Endothelial cell of umbilical vein (primary cell): ENCODE measurements around the gene BATF. TPM values are rescaled to one million over a fixed set of nuclear protein-coding genes. Genes with fewer than 3 reads are reported as not detected.

ENCODE experiments used
- BruUV-seq: library from RNA; stranded (reverse); fragments of 400-500 nt; replicated peaks from 2 replicates; lab custom pipeline; 2021; lab: Mats Ljungman, UMichigan
- CTCF ChIA-PET: fragments of 300-600, 350-600 bp; sonication (Branson Sonifier 250); formaldehyde crosslinking; loops from one replicate; lab custom pipeline; 2021; ENCODE audit warnings: antibody characterized with exemption, inconsistent platforms; lab: Charles Lee
- POLR2A ChIA-PET: fragments of 300-600, 350-600 bp; sonication (Branson Sonifier 250); formaldehyde crosslinking; loops from one replicate; lab custom pipeline; 2021; ENCODE audit warnings: antibody characterized with exemption, inconsistent platforms; lab: Charles Lee
- DNase-seq: peaks from one replicate; pipeline ENCODE4 v3.0.0-alpha.2; 2011; ENCODE audit warnings: low read depth, low spot score
- FAIRE-seq: peaks from 2 replicates; lab custom pipeline; 2011; peaks lifted over from hg19 to GRCh38; lab: Jason Lieb, UNC
- H2AFZ ChIP-seq: 2 replicates; pipeline ENCODE4 v1.6.0; 2012; ENCODE audit warnings: low read depth, low read length, control low read depth, inconsistent platforms
- H3K27ac ChIP-seq: 2 replicates; pipeline ENCODE4 v1.5.1; 2011; ENCODE audit warnings: low read depth, mild to moderate bottlenecking, control low read depth, low read length, moderate library complexity; ENCODE audit not compliant: insufficient read depth
- H3K27me3 ChIP-seq, 2 experiments: 2 replicates each; pipeline versions ENCODE4 v1.6.0 to v1.6.1; 2011; ENCODE audit warnings: low read length in 2 of 2, mixed read lengths in 1 of 2; ENCODE audit not compliant: control insufficient read depth in 2 of 2, insufficient read depth in 2 of 2
- H3K36me3 ChIP-seq, 2 experiments: 2 replicates in 1 of 2; 3 replicates in 1 of 2; pipeline ENCODE4 v1.5.1; 2011; ENCODE audit warnings: low read length in 2 of 2, mild to moderate bottlenecking in 1 of 2, moderate library complexity in 1 of 2; ENCODE audit not compliant: control insufficient read depth in 2 of 2, insufficient read depth in 2 of 2; ENCODE audit errors: extremely low read depth in 1 of 2
- H3K4me1 ChIP-seq: 3 replicates; pipeline ENCODE4 v1.5.1; 2011; ENCODE audit warnings: mild to moderate bottlenecking, low read length; ENCODE audit not compliant: control insufficient read depth, insufficient read depth; ENCODE audit errors: extremely low read depth
- H3K4me2 ChIP-seq: 2 replicates; pipeline ENCODE4 v1.6.1; 2011; ENCODE audit warnings: low read length, control low read depth, mixed read lengths; ENCODE audit not compliant: insufficient read depth
- H3K4me3 ChIP-seq, 3 experiments: fragments of 200-600 bp in 1 of 3; sonication (generic), shearing (Covaris generic) in 1 of 3; replicated peaks in 1 of 3; 2 replicates each; pipeline ENCODE4 v1.5.1; 2011 to 2016; ENCODE audit warnings: control low read depth in 3 of 3, low read length in 3 of 3, mild to moderate bottlenecking in 2 of 3, inconsistent platforms in 1 of 3, low read depth in 1 of 3, moderate library complexity in 1 of 3; ENCODE audit not compliant: insufficient read depth in 1 of 3
- H3K79me2 ChIP-seq: 2 replicates; pipeline ENCODE4 v1.6.0; 2012; ENCODE audit warnings: low read length, inconsistent platforms; ENCODE audit not compliant: control insufficient read depth, insufficient read depth
- H3K9ac ChIP-seq: replicated peaks from 2 replicates; pipeline ENCODE3; 2011; ENCODE audit warnings: low read length, control low read depth; ENCODE audit not compliant: insufficient read depth; ENCODE audit errors: extremely low read depth
- H3K9me1 ChIP-seq: replicated peaks from 3 replicates; pipeline ENCODE4 v1.6.0; 2011; ENCODE audit warnings: mild to moderate bottlenecking, low read length; ENCODE audit not compliant: control insufficient read depth, insufficient read depth; ENCODE audit errors: extremely low read depth
- H3K9me3 ChIP-seq: replicated peaks from 2 replicates; pipeline ENCODE4 v1.5.1; 2012; ENCODE audit warnings: low read length, inconsistent platforms; ENCODE audit not compliant: control insufficient read depth, insufficient read depth
- H4K20me1 ChIP-seq: replicated peaks from 2 replicates; pipeline ENCODE3; 2011; ENCODE audit warnings: mild to moderate bottlenecking, low read length; ENCODE audit not compliant: control insufficient read depth, insufficient read depth; ENCODE audit errors: extremely low read depth
- CTCF ChIP-seq, 2 donors: IDR thresholded peaks; 1 replicate in 1 of 2; 2 replicates in 1 of 2; pipeline ENCODE4 v1.5.1; 2011; ENCODE audit warnings: low read length in 2 of 2, mild to moderate bottlenecking in 2 of 2, moderate library complexity in 2 of 2, control low read depth in 1 of 2, inconsistent platforms in 1 of 2, low read depth in 1 of 2; ENCODE audit not compliant: insufficient read depth in 1 of 2; ENCODE audit errors: extremely low read depth in 1 of 2
- EZH2 ChIP-seq: IDR thresholded peaks from 2 replicates; pipeline ENCODE4 v1.6.1; 2012; ENCODE audit warnings: borderline replicate concordance, low read depth, mild to moderate bottlenecking, moderate library complexity, low read length, inconsistent platforms; ENCODE audit not compliant: severe bottlenecking
- FOS ChIP-seq: IDR thresholded peaks from 2 replicates; pipeline ENCODE4 v1.6.1; 2011; ENCODE audit warnings: mild to moderate bottlenecking, low read length, moderate library complexity, borderline replicate concordance; ENCODE audit not compliant: insufficient read depth
- GATA2 ChIP-seq: IDR thresholded peaks from 2 replicates; pipeline ENCODE4 v1.7.0; 2011; ENCODE audit warnings: low read depth, mild to moderate bottlenecking, moderate library complexity, mixed read lengths, low read length; ENCODE audit not compliant: insufficient read length, insufficient read depth
- JUN ChIP-seq: IDR thresholded peaks from 2 replicates; pipeline ENCODE4 v1.6.1; 2011; ENCODE audit warnings: borderline replicate concordance, low read depth; ENCODE audit not compliant: insufficient read length, insufficient read depth
- MAX ChIP-seq: IDR thresholded peaks from 2 replicates; pipeline ENCODE4 v1.6.1; 2011; ENCODE audit not compliant: insufficient read depth, insufficient read length
- MYC ChIP-seq: IDR thresholded peaks from one replicate; pipeline ENCODE4 v1.6.1; 2011; ENCODE audit warnings: mild to moderate bottlenecking, low read depth, low read length
- POLR2A ChIP-seq: IDR thresholded peaks from 2 replicates; pipeline ENCODE4 v1.6.1; 2012; ENCODE audit warnings: low read depth, mild to moderate bottlenecking, control low read depth, low read length
- POLR2AphosphoS5 ChIP-seq: IDR thresholded peaks from 2 replicates; pipeline ENCODE4 v1.6.1; 2012; ENCODE audit warnings: low read depth, mild to moderate bottlenecking, control low read depth, low read length, moderate library complexity; ENCODE audit not compliant: insufficient read depth
- dilution Hi-C: fragments of 300-500 bp; cut with MboI; formaldehyde crosslinking; loops from one replicate; pipeline ENCODE4 v1.15.0; 2019; ENCODE audit warnings: low sequenced_read_pairs; ENCODE audit not compliant: extremely low pct_ligation_motif_present
- intact Hi-C: fragments of 100-400 bp; cut with micrococcal nuclease; formaldehyde crosslinking; loops from one replicate; pipeline ENCODE4 v1.10.0; 2022
- polyA plus RNA-seq, 4 experiments: library from polyadenylated mRNA; depleted of rRNA in 3 of 4; stranded (reverse) in 3 of 4; unstranded in 1 of 4; fragments of >200 nt; gene quantifications; 2 replicates each; pipeline versions ENCODE4 v1.2.1 to v1.2.3, GENCODE V29; 2011 to 2012; ENCODE audit warnings: missing spikeins in 1 of 4
- total RNA-seq: library from RNA; stranded (reverse); gene quantifications from 2 replicates; pipeline ENCODE4 v1.2.3, GENCODE V29; 2021

Gene BATF
- total and polyA plus RNA-seq, 2 donors (not counting 3 experiments of a cell fraction or from before 2014, with no cell fraction given): not detected

GRCh38 chr14:75559045-75559444, 36.8 kb downstream of the BATF start:
- Histone ChIP-seq H3K27ac (no peak overlapping the region), H3K4me3 (no peak overlapping the region), H3K4me1 (no peaks in the 10 kb centered on the region), H3K4me2 (no peak overlapping the region), H3K9me3 (no peaks in the 10 kb centered on the region), H3K36me3 (no peaks in the 10 kb centered on the region), H2AFZ (no peak overlapping the region), H3K9ac (no peak overlapping the region), H3K9me1 (no peaks in the 10 kb centered on the region), H4K20me1 (no peaks in the 10 kb centered on the region), H3K79me2 (no peaks in the 10 kb centered on the region), H3K27me3 (peaks cover 0 to 6% of the 10 kb centered on the region in 2 experiments)
- dilution Hi-C loops: no loop called here
- BruUV-seq: no TSS peak
- intact Hi-C loops: no loop called here
- ChIA-PET POLR2A (no interaction called here), CTCF (interaction anchor here (3.5 to 5.3 kb wide), 3 partner anchors 39 to 250 kb away, joined by 83 to 89 read pairs (median 87); partner anchors contain the start of gene BATF)
- FAIRE-seq (no peak), DNase-seq (no peak)
- TF ChIP-seq FOS: no peak
- TF ChIP-seq POLR2A: no peak

GRCh38 chr14:75559451-75560222, 37.4 kb downstream of the BATF start:
- CTCF ChIA-PET: interaction anchor here (1.5 to 5.3 kb wide), 8 partner anchors 24 to 250 kb away, joined by 5 to 89 read pairs (median 20); partner anchors contain the start of gene BATF
- POLR2A ChIA-PET: no interaction called here
- no peaks in the 10 kb centered on the region for H3K36me3 ChIP-seq
- no peak overlapping the region for H3K9ac ChIP-seq
- no peaks in the 10 kb centered on the region for H3K9me3 ChIP-seq
- no peaks in the 10 kb centered on the region for H3K9me1 ChIP-seq
- intact Hi-C loops (loop anchor here (10.0 kb wide), 1 partner anchor 425 kb away; no protein-coding TSS in a partner anchor), dilution Hi-C loops (no loop called here)
- no peak overlapping the region for H3K4me2 ChIP-seq
- H2AFZ ChIP-seq: no peak overlapping the region
- FAIRE-seq (no peak), DNase-seq (no peak)
- H3K4me3 ChIP-seq: no peak overlapping the region
- H3K27me3 ChIP-seq: peaks cover 0 to 4% of the 10 kb centered on the region in 2 experiments
- no peak for TF ChIP-seq POLR2AphosphoS5
- no peak for TF ChIP-seq CTCF (IDR thresholded peaks at IDR 0.05; ENCODE audit: extremely low read depth in 1 of 2, insufficient read depth in 1 of 2, low read depth in 1 of 2, low read length in 2 of 2)
- no peak for TF ChIP-seq POLR2A
- no peak for TF ChIP-seq FOS
- no peak for TF ChIP-seq MAX
- no peak for TF ChIP-seq MYC
- TF ChIP-seq GATA2: no peak
- no peak for TF ChIP-seq EZH2
- TF ChIP-seq JUN: no peak
- no peaks in the 10 kb centered on the region for H4K20me1 ChIP-seq
- H3K4me1 ChIP-seq: no peaks in the 10 kb centered on the region
- no peak overlapping the region for H3K27ac ChIP-seq
- BruUV-seq: no TSS peak
- H3K79me2 ChIP-seq: no peaks in the 10 kb centered on the region
